ENCODE measurements around the gene SLC25A21. TPM values are rescaled to one million over a fixed set of nuclear protein-coding genes. Genes with fewer than 3 reads are reported as not detected.

Gene SLC25A21
- total and polyA plus RNA-seq, 10 donors: 0.06 to 1.1 (median 0.22) TPM; not detected in 2

DNA sequence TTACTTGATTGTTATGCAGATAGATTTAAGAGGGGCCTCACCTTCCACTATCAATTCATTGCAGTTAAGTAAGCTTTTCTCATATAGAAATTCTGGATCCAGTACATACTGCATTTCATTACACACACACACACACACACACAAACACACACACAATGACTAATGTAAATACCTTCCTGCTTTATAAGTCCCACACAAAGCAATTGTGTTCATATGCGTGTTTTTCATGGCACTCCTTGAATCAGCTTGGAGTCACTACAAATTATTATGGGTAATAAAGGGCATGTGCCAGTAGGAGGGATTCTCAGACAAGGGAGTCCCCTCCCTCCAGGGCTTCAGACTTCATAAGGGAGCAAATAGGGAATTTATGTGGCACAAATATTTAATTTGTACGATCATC, 29.9 kb upstream of the SLC25A21 start:
- 90 to 97% (median 93%) methylated on average over 2 of the region's 2 CpGs for WGBS, 5 donors
- Histone ChIP-seq H3K4me1 (peaks cover 0 to 16% (median 2%) of the 10 kb centered on the region in 6 donors), H3K9me3 (peaks cover 0 to 28% (median 22%) of the 10 kb centered on the region in 8 donors), H3K4me3 (no peak overlapping the region), H3K36me3 (no peaks in the 10 kb centered on the region), H3K27ac (no peak overlapping the region), H3K27me3 (replicated peaks in 1 of 7) (peaks cover 0 to 14% (median 0%) of the 10 kb centered on the region in 7 donors)
- TF ChIP-seq POLR2AphosphoS5 (IDR thresholded peaks at IDR 0.05) (no peak), POLR2A (IDR thresholded peaks at IDR 0.05) (no peak)
- TF ChIP-seq, protein P1, sequence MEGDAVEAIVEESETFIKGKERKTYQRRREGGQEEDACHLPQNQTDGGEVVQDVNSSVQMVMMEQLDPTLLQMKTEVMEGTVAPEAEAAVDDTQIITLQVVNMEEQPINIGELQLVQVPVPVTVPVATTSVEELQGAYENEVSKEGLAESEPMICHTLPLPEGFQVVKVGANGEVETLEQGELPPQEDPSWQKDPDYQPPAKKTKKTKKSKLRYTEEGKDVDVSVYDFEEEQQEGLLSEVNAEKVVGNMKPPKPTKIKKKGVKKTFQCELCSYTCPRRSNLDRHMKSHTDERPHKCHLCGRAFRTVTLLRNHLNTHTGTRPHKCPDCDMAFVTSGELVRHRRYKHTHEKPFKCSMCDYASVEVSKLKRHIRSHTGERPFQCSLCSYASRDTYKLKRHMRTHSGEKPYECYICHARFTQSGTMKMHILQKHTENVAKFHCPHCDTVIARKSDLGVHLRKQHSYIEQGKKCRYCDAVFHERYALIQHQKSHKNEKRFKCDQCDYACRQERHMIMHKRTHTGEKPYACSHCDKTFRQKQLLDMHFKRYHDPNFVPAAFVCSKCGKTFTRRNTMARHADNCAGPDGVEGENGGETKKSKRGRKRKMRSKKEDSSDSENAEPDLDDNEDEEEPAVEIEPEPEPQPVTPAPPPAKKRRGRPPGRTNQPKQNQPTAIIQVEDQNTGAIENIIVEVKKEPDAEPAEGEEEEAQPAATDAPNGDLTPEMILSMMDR (IDR thresholded peaks at IDR 0.05 in 8 of 11, conservative IDR thresholded peaks at IDR 0.05 in 3 of 11): no peak
- no peak for DNase-seq
- intact Hi-C loops (cut with DNase I; ENCODE audit: low total_unique reads): no loop called here

DNA sequence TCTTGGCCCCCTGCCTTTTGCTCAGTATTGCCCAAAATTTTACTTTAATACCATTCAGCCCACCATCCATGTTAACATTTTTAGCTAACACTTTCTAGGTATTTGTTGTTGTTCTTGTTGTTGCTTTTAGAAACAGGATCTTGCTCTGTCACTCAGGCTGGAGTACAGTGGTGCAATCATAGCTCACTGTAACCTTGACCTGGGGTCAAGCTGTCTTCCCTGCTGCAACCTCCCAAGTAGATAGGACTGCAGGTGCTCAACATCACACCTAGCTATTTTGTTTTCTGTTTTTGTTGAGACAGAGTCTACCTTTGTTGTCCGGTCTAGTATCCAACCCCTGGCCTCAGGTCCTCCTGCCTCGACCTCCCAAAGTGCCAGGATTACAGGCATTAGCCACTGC, 29.3 kb upstream of the SLC25A21 start:
- Histone ChIP-seq H3K4me1 (peaks cover 0 to 19% (median 2%) of the 10 kb centered on the region in 6 donors), H3K36me3 (no peaks in the 10 kb centered on the region), H3K27ac (no peak overlapping the region), H3K9me3 (peaks cover 0 to 23% (median 17%) of the 10 kb centered on the region in 8 donors), H3K4me3 (no peak overlapping the region), H3K27me3 (replicated peaks in 1 of 7) (peaks cover 0 to 14% (median 0%) of the 10 kb centered on the region in 7 donors)
- WGBS, 5 donors: 79 to 90% (median 84%) methylated on average over 2 of the region's 2 CpGs
- intact Hi-C loops (cut with DNase I; ENCODE audit: low total_unique reads): no loop called here
- DNase-seq: no peak
- TF ChIP-seq POLR2AphosphoS5 (IDR thresholded peaks at IDR 0.05) (no peak), POLR2A (IDR thresholded peaks at IDR 0.05) (no peak)
- TF ChIP-seq, protein P1 (IDR thresholded peaks at IDR 0.05 in 8 of 11, conservative IDR thresholded peaks at IDR 0.05 in 3 of 11): no peak

DNA sequence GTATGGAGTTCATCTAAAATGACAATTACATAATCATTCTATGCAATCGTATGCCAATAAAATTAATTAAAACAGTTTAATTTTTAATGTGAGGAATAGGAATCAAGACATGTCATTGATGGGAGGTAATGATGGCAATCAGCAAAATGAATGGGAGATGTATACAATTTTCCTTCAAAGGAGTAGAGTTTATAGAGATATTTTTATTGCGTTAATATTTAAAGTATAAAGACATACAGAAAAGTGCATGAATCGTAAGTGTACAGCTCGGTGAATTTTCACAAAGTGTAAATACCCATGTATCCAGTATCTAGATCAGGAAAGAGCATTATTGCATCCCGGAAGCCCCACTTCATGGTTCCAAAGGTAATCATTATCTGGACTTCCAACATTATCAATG, 26.5 kb upstream of the SLC25A21 start:
- Histone ChIP-seq H3K27me3 (replicated peaks in 1 of 7) (peaks cover 0 to 14% (median 0%) of the 10 kb centered on the region in 7 donors), H3K4me3 (peak overlapping the region in 3 of 8 donors; percentile 42 to 72 (median 56)), H3K4me1 (peaks cover 0 to 19% (median 2%) of the 10 kb centered on the region in 6 donors), H3K36me3 (no peaks in the 10 kb centered on the region), H3K9me3 (peaks cover 0 to 2% (median 0%) of the 10 kb centered on the region in 8 donors), H3K27ac (no peak overlapping the region)
- WGBS, 5 donors: 90 to 95% (median 92%) methylated on average over 5 of the region's 5 CpGs
- TF ChIP-seq POLR2A (IDR thresholded peaks at IDR 0.05) (no peak), POLR2AphosphoS5 (IDR thresholded peaks at IDR 0.05) (no peak)
- TF ChIP-seq, protein P1 (IDR thresholded peaks at IDR 0.05 in 8 of 11, conservative IDR thresholded peaks at IDR 0.05 in 3 of 11): no peak
- DNase-seq: no peak
- intact Hi-C loops (cut with DNase I; ENCODE audit: low total_unique reads): no loop called here

DNA sequence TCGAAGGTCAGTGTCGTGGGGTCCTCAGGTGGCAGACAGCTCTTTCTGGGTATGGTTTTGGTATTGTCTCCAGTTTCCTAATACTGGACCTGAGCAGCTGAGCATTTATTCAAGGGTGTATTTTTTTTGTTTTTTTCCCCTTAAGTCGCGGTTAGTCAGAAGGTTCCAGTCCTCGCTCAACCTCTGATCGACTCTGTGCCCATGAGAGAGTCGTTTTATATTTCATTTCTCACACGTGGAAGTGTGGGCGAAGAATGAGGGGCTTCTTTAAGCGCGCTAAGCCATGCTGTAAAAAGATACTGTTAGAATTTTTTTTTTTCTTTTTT, 25.8 kb upstream of the SLC25A21 start:
- intact Hi-C loops (cut with DNase I; ENCODE audit: low total_unique reads): no loop called here
- Histone ChIP-seq H3K36me3 (no peaks in the 10 kb centered on the region), H3K27me3 (replicated peaks in 1 of 7) (peaks cover 0 to 14% (median 0%) of the 10 kb centered on the region in 7 donors), H3K4me3 (peak overlapping the region; percentile 27 to 72 (median 40)), H3K4me1 (peaks cover 0 to 19% (median 2%) of the 10 kb centered on the region in 6 donors), H3K27ac (peak overlapping the region in 7 of 8 donors; percentile 72 to 85 (median 81)), H3K9me3 (no peaks in the 10 kb centered on the region)
- DNase-seq: no peak
- no peak for TF ChIP-seq POLR2AphosphoS5 (IDR thresholded peaks at IDR 0.05)
- TF ChIP-seq POLR2A (IDR thresholded peaks at IDR 0.05): no peak
- TF ChIP-seq, protein P1 (IDR thresholded peaks at IDR 0.05 in 8 of 11, conservative IDR thresholded peaks at IDR 0.05 in 3 of 11): no peak
- 16 to 21% (median 17%) methylated on average over 11 of the region's 11 CpGs for WGBS, 5 donors
